Measurements from ENCODE around the gene CMIP. TPM values are rescaled to one million over a fixed set of nuclear protein-coding genes. Genes with fewer than 3 reads are reported as not detected.
A peak's percentile ranks its signal among the peaks of the same experiment; 100 is the strongest.

The CMIP gene
- total and polyA plus RNA-seq, 3 donors from 2014 or later: 34.9 to 72.5 (median 42.0) TPM

DNA sequence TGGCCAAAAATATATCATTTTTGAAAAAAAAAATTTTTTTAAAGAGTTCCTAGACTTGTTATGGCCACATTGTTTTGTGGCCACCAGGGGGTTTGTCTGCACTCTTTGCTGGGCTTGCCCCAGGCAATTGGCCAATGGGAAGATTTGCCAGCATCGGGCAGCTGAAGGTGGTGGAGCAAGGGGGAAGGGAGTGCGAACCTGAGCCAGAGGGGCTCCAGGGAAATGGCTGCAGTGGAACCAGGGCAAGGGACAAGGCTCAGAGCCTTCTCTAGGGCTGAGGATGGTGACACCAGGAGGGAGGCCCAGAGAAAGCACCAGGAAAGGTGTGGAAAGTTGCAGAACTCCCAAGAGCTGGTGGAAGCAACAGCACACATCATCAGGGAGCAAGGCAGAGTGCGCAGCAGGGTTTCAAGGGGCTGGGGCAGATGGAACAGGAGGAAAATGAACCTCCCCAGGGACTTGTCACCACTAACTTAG is 15.5 kb upstream of the CMIP start:
- no peak for TF ChIP-seq POLR2A (IDR thresholded peaks at IDR 0.05)
- TF ChIP-seq, protein P1, sequence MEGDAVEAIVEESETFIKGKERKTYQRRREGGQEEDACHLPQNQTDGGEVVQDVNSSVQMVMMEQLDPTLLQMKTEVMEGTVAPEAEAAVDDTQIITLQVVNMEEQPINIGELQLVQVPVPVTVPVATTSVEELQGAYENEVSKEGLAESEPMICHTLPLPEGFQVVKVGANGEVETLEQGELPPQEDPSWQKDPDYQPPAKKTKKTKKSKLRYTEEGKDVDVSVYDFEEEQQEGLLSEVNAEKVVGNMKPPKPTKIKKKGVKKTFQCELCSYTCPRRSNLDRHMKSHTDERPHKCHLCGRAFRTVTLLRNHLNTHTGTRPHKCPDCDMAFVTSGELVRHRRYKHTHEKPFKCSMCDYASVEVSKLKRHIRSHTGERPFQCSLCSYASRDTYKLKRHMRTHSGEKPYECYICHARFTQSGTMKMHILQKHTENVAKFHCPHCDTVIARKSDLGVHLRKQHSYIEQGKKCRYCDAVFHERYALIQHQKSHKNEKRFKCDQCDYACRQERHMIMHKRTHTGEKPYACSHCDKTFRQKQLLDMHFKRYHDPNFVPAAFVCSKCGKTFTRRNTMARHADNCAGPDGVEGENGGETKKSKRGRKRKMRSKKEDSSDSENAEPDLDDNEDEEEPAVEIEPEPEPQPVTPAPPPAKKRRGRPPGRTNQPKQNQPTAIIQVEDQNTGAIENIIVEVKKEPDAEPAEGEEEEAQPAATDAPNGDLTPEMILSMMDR (IDR thresholded peaks at IDR 0.05): peak; percentile 8 to 47 (median 26)
- Histone ChIP-seq H3K9me3 (no peaks in the 10 kb centered on the region), H3K36me3 (ENCODE audit: low read depth, missing control alignments) (no peaks in the 10 kb centered on the region), H3K4me3 (no peak overlapping the region), H3K4me1 (no peaks in the 10 kb centered on the region), H3K27me3 (no peaks in the 10 kb centered on the region), H3K27ac (no peak overlapping the region)
- no peak for DNase-seq
- intact Hi-C loops (cut with DNase I; ENCODE audit: low total_unique reads): no loop called here
- WGBS, 2 donors: 70 to 72% methylated on average over 3 of the region's 3 CpGs

DNA sequence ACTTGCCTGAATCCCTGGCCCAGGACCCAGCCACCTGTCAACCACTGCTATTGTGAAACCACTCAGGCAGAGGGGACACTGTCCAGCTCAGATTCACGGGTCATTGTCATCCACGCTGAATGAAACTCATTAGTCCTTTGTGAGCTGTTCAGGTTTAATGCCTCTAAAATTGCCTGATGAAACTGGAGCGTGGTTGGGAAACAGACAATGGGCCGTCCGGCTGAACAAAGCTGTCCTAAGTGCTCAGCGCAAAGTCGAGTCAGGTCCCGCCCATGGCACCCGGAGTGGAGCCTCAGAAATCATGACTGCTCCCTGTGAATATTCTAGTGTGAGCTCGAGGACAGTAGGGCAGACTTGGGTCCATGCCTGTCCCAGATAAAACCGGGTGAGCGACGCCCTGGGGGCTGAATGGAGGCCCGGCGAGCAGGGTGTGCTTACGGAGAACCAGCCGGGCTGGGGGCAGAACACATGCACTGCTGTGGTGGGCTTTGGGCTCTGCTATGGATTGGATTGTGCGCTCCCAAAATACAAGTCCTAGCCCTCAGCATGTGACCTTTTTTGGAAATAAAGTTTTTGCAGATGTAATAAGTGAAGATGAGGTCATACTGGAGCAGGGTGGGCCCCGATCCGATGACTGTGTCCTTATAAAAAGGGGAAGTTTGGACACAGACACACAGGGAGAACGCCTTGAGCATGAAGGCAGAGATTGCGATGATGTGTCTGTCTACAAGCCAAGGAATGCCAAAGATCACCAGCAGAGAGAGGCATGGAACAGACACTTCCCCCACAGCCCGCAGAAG is 12.9 kb upstream of the CMIP start:
- no peak overlapping the region for H3K27ac ChIP-seq
- intact Hi-C loops (cut with DNase I; ENCODE audit: low total_unique reads): no loop called here
- H3K4me3 ChIP-seq: no peak overlapping the region
- no peaks in the 10 kb centered on the region for H3K4me1 ChIP-seq
- H3K9me3 ChIP-seq: no peaks in the 10 kb centered on the region
- 86 to 91% methylated on average over 23 of the region's 23 CpGs for WGBS, 2 donors
- peak; percentile 35 for DNase-seq
- H3K36me3 ChIP-seq (ENCODE audit: low read depth, missing control alignments): no peaks in the 10 kb centered on the region
- no peak for TF ChIP-seq POLR2A (IDR thresholded peaks at IDR 0.05)
- TF ChIP-seq, protein P1 (IDR thresholded peaks at IDR 0.05): no peak
- no peaks in the 10 kb centered on the region for H3K27me3 ChIP-seq

DNA sequence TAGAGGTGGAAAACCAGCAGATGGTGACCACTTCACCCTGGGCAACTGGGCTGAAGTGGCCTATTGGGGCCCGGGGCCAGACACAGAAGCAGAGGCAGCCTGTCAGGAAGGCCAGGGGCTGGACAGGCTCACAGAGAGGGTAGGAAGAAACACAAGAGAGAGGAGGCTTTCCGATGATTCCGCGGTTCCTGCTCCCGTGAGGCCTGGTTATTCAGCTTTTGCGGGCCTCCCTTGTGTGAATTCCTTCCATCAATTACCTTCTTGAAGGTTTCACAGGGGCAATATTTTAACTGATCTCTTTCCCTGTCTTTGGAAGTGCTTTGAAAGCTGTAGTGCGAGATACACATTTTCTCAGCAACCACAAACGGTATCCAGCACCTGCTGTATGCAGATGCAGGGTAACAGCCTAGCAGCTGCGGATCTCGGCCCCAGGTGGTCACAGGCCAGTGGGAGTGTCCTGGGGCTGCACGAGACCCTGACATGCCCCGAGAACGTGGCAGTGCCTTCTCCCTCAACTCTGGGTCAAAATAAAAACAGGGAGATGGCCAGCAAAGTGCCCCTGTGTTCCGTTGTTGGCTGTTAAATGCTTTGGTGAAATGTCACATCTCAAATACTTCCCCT is 11.6 kb upstream of the CMIP start:
- DNase-seq: no peak
- H3K4me1 ChIP-seq: no peaks in the 10 kb centered on the region
- no peak overlapping the region for H3K27ac ChIP-seq
- WGBS, 2 donors: 74 to 85% methylated on average over 14 of the region's 14 CpGs
- H3K9me3 ChIP-seq: no peaks in the 10 kb centered on the region
- TF ChIP-seq POLR2A (IDR thresholded peaks at IDR 0.05): no peak
- TF ChIP-seq, protein P1 (IDR thresholded peaks at IDR 0.05): no peak
- H3K27me3 ChIP-seq: no peaks in the 10 kb centered on the region
- no peaks in the 10 kb centered on the region for H3K36me3 ChIP-seq (ENCODE audit: low read depth, missing control alignments)
- intact Hi-C loops (cut with DNase I; ENCODE audit: low total_unique reads): no loop called here
- no peak overlapping the region for H3K4me3 ChIP-seq

DNA sequence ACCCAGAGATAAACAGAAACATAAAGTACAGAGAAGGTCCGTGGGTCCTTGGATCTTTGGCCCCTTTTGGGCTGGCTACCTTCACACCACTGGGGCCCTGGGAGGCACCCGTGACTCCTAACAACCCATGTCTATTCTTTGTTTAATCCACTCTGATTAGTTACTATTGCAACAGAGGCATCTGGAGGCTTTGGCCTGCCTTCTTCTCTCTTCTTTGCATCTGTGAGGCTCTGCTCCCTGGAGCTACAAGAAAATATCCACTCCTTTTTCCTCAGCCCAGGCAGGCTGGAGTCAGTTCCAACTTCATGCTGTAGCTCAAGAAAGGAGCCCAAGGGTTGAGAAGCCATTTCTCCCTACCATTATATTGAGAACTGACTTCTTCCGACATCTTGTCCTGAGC is 9.5 kb upstream of the CMIP start:
- no peak for DNase-seq
- H3K36me3 ChIP-seq (ENCODE audit: low read depth, missing control alignments): no peaks in the 10 kb centered on the region
- no peak overlapping the region for H3K4me3 ChIP-seq
- H3K27me3 ChIP-seq: no peaks in the 10 kb centered on the region
- WGBS, 2 donors: 84 to 88% methylated on average over 3 of the region's 3 CpGs
- no peaks in the 10 kb centered on the region for H3K4me1 ChIP-seq
- no peak for TF ChIP-seq POLR2A (IDR thresholded peaks at IDR 0.05)
- TF ChIP-seq, protein P1 (IDR thresholded peaks at IDR 0.05): no peak
- H3K27ac ChIP-seq: no peak overlapping the region
- intact Hi-C loops (cut with DNase I; ENCODE audit: low total_unique reads): no loop called here
- no peaks in the 10 kb centered on the region for H3K9me3 ChIP-seq
